ENCODE results near the gene CYTH1.
"Not testable (repeated sequence)": the region's sequence is repeated elsewhere in the genome, so short reads cannot be mapped to it uniquely, and the experiment has no call there.

The CYTH1 gene

GRCh38 chr17:78692460-78693010 lies 89.5 kb downstream of the CYTH1 start:
- no peak for DNase-seq (ENCODE audit: low read depth in 2 of 2)

GRCh38 chr17:78689029-78689428 lies 93.0 kb downstream of the CYTH1 start:
- no peak for DNase-seq (ENCODE audit: low read depth in 2 of 2)

- DNase-seq (ENCODE audit: low read depth in 2 of 2), result no peak
Measured at GRCh38 chr17:78687944-78688343, 94.1 kb downstream of the CYTH1 start.

GRCh38 chr17:78687125-78687524 lies 94.9 kb downstream of the CYTH1 start:
- no peak for DNase-seq (ENCODE audit: low read depth in 2 of 2)

GRCh38 chr17:78684026-78684425 lies 98.0 kb downstream of the CYTH1 start:
- no peak for DNase-seq (ENCODE audit: low read depth in 2 of 2)

GRCh38 chr17:78683408-78683961 lies 98.6 kb downstream of the CYTH1 start:
- no peak for DNase-seq (ENCODE audit: low read depth in 2 of 2)

- no peak for DNase-seq (ENCODE audit: low read depth in 2 of 2)
Measured at GRCh38 chr17:78682363-78682762, 99.7 kb downstream of the CYTH1 start.

GRCh38 chr17:78680436-78680835 lies 101.6 kb downstream of the CYTH1 start:
- DNase-seq (ENCODE audit: low read depth in 2 of 2), result no peak

GRCh38 chr17:78679495-78680395 lies 102.3 kb downstream of the CYTH1 start:
- DNase-seq (ENCODE audit: low read depth in 2 of 2), result no peak

GRCh38 chr17:78678711-78679110 lies 103.4 kb downstream of the CYTH1 start:
- no peak for DNase-seq (ENCODE audit: low read depth in 2 of 2)

- DNase-seq (ENCODE audit: low read depth in 2 of 2), result no peak
Measured at GRCh38 chr17:78678222-78678557, 103.9 kb downstream of the CYTH1 start.

- DNase-seq (ENCODE audit: low read depth in 2 of 2), result no peak
Measured at GRCh38 chr17:78677303-78678221, 104.5 kb downstream of the CYTH1 start.

- no peak for DNase-seq (ENCODE audit: low read depth in 2 of 2)
Measured at GRCh38 chr17:78676412-78677302, 105.4 kb downstream of the CYTH1 start.

- DNase-seq (ENCODE audit: low read depth in 2 of 2), result no peak
Measured at GRCh38 chr17:78675836-78676235, 106.2 kb downstream of the CYTH1 start.

GRCh38 chr17:78675316-78675616 lies 106.8 kb downstream of the CYTH1 start:
- no peak for DNase-seq (ENCODE audit: low read depth in 2 of 2)

GRCh38 chr17:78674595-78675315 lies 107.3 kb downstream of the CYTH1 start:
- DNase-seq (ENCODE audit: low read depth in 2 of 2), result no peak

GRCh38 chr17:78674156-78674555 lies 107.9 kb downstream of the CYTH1 start:
- DNase-seq (ENCODE audit: low read depth in 2 of 2), result no peak

- DNase-seq (ENCODE audit: low read depth in 2 of 2), result no peak
Measured at GRCh38 chr17:78673395-78673794, 108.7 kb downstream of the CYTH1 start.

GRCh38 chr17:78672871-78673371 lies 109.2 kb downstream of the CYTH1 start:
- no peak for DNase-seq (ENCODE audit: low read depth in 2 of 2)

- DNase-seq (ENCODE audit: low read depth in 2 of 2), result no peak
Measured at GRCh38 chr17:78672005-78672404, 110.1 kb downstream of the CYTH1 start.

- not testable (repeated sequence) for DNase-seq (ENCODE audit: low read depth in 2 of 2)
Measured at GRCh38 chr17:78671726-78672001, 110.4 kb downstream of the CYTH1 start.

All from stimulated activated CD8-positive, alpha-beta memory T cell treated with anti-CD3 and anti-CD28 coated beads, Interleukin-2, amount 100 ng/mL, for 48 hours (primary cell).